IPS-20b (cell line): Measurements from ENCODE around the gene TTC16.
A peak's percentile ranks its signal among the peaks of the same experiment; 100 is the strongest.
"Not testable (repeated sequence)": the region's sequence is repeated elsewhere in the genome, so short reads cannot be mapped to it uniquely, and the experiment has no call there.

Experiments used
- H3K27ac ChIP-seq: one replicate; pipeline ENCODE4 v1.5.1; 2013; ENCODE audit warnings: low read length
- H3K27me3 ChIP-seq: 2 replicates; pipeline ENCODE4 v1.6.1; 2013; ENCODE audit warnings: mild to moderate bottlenecking, low read length, inconsistent platforms; ENCODE audit not compliant: insufficient read depth
- H3K36me3 ChIP-seq: 2 replicates; pipeline ENCODE4 v1.6.1; 2013; ENCODE audit warnings: low read depth, mild to moderate bottlenecking, inconsistent platforms, low read length, moderate library complexity; ENCODE audit not compliant: insufficient read depth
- H3K4me1 ChIP-seq: 2 replicates; pipeline ENCODE4 v1.6.1; 2013; ENCODE audit warnings: mild to moderate bottlenecking, control low read depth, inconsistent platforms, low read length, moderate library complexity; ENCODE audit not compliant: insufficient read depth
- H3K4me3 ChIP-seq: 2 replicates; pipeline ENCODE4 v1.5.1; 2013; ENCODE audit warnings: mild to moderate bottlenecking, low read length, inconsistent platforms
- H3K9ac ChIP-seq: 2 replicates; pipeline ENCODE4 v1.6.1; 2013; ENCODE audit warnings: low read depth, mild to moderate bottlenecking, inconsistent platforms, low read length, moderate library complexity
- H3K9me3 ChIP-seq: 2 replicates; pipeline ENCODE4 v1.6.1; 2013; ENCODE audit warnings: mild to moderate bottlenecking, low read depth, low read length, inconsistent platforms; ENCODE audit not compliant: insufficient read depth

The TTC16 gene

DNA sequence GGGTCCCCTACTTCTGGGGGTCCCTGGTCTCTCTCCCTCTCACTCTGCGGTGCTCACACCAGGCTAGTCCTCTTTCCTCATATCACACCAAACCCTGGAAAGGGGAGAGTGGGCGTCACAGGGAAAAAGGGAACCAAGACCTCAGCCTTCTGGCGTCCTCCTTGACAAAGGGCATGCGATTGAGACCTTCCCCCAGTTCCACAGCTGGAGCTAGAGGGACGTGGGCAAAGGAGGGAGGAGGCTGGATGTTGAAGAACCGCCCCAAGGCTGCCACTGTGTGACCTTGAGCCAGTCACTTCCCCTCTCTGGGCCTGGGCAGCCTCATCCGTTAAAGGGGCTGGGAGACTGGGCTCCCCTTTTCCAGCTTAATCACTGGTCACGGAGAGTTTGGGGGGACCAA is 37.7 kb downstream of the TTC16 start:
- H3K27ac ChIP-seq = no peak overlapping the region

DNA sequence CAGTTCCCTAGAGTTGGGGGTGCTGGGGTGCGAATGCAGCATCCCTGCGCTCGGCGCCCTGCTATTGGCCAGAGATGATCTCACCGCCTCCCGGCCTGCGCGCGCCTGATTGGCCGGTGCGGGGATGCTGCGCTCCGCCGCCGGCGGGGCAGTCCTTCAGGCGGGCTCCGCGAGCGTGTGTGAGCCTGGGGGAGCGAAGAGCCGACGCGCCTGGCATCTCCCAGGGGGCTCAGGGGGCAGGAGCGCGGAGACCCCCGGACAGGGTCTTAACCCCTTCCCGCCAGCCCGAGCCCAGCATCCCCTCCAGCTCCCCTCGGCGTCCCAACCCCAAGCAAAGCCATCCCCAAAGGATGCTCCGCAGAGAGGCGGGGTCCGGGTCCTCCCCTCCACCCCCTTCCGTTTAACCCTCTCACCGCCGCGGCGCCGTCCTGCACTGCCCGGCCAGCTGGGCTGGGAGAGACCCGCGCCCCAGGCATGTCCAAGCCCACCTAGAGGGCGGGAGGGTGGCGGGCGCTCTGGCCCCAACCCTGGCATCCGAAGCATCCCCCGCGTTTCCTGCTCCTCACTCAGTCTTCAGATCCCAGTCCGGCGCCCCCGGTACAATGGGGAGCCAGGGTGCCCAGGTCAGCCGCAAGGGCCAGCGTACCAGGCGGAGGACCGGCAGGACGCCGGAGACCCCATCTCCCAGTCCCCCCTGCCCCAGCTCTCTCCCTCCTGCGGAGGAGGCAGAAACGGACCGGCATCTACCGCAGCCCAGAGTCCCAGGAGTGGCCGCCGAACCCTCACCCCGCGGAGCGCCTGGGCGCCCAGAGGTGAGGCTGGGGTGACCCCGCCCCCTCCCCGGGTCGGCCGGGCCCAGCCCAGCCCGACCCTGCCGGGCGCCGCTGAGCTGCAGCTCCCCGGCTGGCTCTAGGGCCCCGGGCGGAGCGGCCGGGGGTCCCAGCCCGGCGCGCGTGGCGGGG is 38.5 kb downstream of the TTC16 start:
- H3K36me3 ChIP-seq = peaks cover 10% of the 10 kb centered on the region

More for the DNA sequence above, 37.7 kb downstream of the TTC16 start:
- H3K9me3 ChIP-seq = no peaks in the 10 kb centered on the region
- H3K9ac ChIP-seq = no peak overlapping the region
- peaks cover 4% of the 10 kb centered on the region for H3K4me1 ChIP-seq
- H3K36me3 ChIP-seq = peaks cover 17% of the 10 kb centered on the region
- H3K4me3 ChIP-seq = peak overlapping the region; percentile 71; the same call in 1 of the 2 replicates
- H3K27me3 ChIP-seq = peaks cover 48% of the 10 kb centered on the region

DNA sequence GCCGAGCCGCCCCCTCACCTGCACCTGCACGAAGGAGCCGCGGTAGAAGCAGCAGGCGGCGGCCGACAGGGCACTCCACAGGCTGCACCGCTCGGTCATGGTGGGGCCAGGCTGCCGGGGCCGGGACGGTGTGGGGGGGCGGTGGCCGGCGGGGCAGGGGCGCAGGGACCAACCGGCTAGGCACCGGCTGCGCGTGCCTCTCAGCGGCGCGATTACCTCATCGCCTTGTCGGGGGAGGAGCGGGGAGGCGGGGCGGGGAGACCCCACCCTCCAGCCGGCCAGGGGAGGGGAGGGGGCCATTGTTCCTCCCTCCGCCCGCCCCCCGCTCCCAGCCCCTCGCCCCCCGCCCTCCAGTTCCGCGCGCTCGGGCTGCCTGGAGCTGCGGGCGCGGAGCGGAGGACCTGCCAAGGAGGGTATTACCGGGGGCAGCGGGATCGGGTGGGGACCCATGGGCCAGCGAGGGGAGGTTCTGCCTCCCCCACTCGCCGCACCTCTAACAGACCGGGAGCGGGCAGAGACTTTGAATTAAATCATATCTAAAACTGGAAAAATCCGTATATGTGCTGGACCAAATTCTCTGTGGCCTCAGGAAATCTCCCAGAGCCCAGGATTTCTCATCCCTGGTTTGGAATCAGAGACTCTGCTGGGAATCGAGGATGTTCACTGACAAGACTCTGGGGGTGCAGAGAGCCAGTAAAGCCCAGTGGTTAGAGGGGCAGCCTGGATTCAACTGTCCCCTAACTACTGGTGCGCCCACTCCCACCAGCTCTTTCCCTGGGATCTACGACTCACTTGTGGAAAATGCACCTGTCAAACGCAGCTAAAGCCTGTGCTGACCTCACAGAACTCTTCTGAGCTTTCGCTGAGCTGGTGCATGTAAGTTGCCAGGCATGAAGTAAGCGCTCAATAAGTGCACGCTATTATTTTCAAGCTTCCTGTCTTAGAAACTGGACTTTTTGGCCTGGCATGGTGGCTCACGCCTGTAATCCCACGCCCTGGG is 39.5 kb downstream of the TTC16 start:
- peak overlapping the region; percentile 79 for H3K4me3 ChIP-seq
- H3K9ac ChIP-seq = peak overlapping the region; percentile 66; the same call in 1 of the 2 replicates
- H3K27me3 ChIP-seq = peaks cover 48% of the 10 kb centered on the region
- peaks cover 5% of the 10 kb centered on the region; the same call in 1 of the 2 replicates for H3K36me3 ChIP-seq
- H3K4me1 ChIP-seq = peaks cover 4% of the 10 kb centered on the region
- no peaks in the 10 kb centered on the region for H3K9me3 ChIP-seq
- no peak overlapping the region for H3K27ac ChIP-seq

More for the DNA sequence above, 38.5 kb downstream of the TTC16 start:
- peak overlapping the region; percentile 71 for H3K4me3 ChIP-seq
- peaks cover 4% of the 10 kb centered on the region for H3K4me1 ChIP-seq
- peak overlapping the region; percentile 63; the same call in 1 of the 2 replicates for H3K9ac ChIP-seq
- H3K27me3 ChIP-seq = peaks cover 48% of the 10 kb centered on the region
- H3K9me3 ChIP-seq = no peaks in the 10 kb centered on the region
- H3K27ac ChIP-seq = no peak overlapping the region

DNA sequence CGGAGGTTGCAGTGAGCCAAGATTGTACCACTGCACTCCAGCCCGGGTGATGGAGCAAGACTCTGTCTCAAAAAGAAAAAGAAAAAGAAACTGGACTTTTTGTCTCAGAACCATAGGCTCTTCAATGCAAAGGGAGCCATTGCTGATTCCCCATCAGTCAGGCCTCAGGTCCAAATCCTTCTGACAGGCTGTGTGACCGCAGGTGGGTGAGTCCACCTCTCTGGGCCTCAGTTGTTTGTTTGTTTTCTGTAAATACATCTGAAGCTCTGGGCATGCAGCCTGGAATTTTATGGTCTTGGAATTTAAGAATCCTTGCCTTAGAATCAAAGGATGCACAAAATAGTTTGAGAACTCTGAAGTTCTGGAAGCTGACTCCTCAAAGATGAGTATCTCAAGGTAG is 40.4 kb downstream of the TTC16 start:
- H3K27ac ChIP-seq = no peak overlapping the region
- H3K9me3 ChIP-seq = no peaks in the 10 kb centered on the region
- no peak overlapping the region for H3K4me3 ChIP-seq
- no peak overlapping the region for H3K9ac ChIP-seq
- no peaks in the 10 kb centered on the region for H3K36me3 ChIP-seq
- peaks cover 4% of the 10 kb centered on the region for H3K4me1 ChIP-seq
- H3K27me3 ChIP-seq = peaks cover 48% of the 10 kb centered on the region

DNA sequence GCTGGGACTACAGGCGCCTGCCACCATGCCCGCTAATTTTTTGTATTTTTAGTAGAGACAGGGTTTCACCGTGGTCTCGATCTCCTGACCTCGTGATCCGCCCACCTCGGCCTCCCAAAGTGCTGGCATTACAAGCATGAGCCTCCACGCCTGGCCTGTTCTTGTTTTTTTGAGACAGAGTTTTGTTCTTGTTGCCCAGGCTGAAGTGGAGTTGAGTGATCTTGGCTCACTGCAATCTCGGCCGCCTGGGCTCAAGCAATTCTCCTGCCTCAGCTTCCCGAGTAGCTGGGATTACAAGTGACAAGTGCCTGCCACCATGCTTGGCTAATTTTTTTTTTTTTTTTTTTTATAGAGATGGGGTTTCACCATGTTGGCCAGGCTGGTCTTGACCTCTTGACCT is 40.9 kb downstream of the TTC16 start:
- not testable (repeated sequence) for H3K4me3 ChIP-seq, H3K9ac ChIP-seq, H3K4me1 ChIP-seq, H3K36me3 ChIP-seq, H3K9me3 ChIP-seq, H3K27ac ChIP-seq
- peaks cover 44% of the 10 kb centered on the region for H3K27me3 ChIP-seq

DNA sequence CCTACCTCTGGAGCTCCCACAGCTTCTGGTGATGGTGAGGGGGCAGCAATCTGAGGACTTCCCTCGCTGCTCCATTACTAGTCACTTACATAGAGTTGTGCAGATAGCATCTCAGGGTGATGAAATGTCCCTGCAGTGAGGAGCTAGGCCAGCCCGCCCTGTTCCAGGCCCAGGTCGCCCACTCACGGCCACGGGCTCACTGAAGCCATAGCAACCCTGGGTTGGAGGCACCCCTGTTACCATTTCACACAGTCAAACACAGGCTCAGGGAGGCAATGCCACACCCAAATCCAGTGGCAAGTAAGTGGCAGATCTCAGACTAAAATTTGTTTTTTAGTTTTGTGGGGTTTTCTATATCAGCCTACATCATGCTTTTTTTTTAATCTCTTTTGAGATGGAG is 43.0 kb downstream of the TTC16 start:
- peaks cover 13% of the 10 kb centered on the region for H3K4me1 ChIP-seq
- no peak overlapping the region for H3K9ac ChIP-seq
- no peak overlapping the region for H3K4me3 ChIP-seq
- H3K27ac ChIP-seq = no peak overlapping the region
- H3K9me3 ChIP-seq = no peaks in the 10 kb centered on the region
- H3K27me3 ChIP-seq = peaks cover 24% of the 10 kb centered on the region
- no peaks in the 10 kb centered on the region for H3K36me3 ChIP-seq

DNA sequence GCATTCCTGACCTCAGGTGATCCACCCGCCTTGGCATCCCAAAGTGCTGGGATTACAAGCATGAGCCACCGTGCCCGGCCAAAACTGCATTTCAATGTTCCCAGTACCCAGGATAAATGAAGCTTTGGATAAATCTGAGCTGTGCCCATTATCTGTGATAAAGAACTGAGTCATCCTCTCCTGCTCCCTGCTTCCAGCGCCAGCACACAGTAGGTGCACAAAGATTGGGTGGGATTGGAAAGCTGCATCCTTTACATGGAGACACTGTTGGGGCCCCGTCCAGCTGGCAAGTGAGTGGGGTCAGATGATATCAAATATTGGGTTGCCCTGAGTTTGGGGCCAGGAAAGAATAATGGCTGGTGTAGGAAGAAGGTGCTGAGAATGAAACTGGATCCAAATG is 45.2 kb downstream of the TTC16 start:
- Histone ChIP-seq H3K27ac (no peak overlapping the region), H3K4me3 (no peak overlapping the region), H3K4me1 (peaks cover 9% of the 10 kb centered on the region; the same call in 1 of the 2 replicates), H3K9me3 (no peaks in the 10 kb centered on the region), H3K36me3 (no peaks in the 10 kb centered on the region), H3K27me3 (peaks cover 7% of the 10 kb centered on the region), H3K9ac (no peak overlapping the region)

DNA sequence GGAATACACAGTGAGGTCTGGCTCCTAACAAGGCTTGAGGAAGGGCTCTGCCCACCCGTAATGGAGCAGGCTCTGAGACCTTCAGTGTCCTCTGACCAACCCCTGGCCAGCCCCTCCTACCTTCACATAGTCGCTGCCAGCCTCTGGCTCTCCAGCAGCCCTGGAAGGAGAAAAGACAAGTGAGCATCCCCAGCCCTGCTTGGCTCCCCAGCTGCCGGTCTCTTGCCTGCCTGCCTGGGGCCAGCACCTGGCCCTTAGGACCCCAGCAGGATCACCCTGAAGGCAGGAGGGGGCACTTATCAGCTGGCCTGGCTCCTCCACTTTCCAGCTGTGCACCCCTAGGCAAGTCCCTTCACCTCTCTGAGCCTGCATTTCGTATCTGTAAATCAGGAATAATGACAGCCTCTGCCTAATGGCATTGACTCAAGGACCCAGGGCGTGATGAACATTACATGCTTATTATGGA is 45.6 kb downstream of the TTC16 start:
- H3K27me3 ChIP-seq = peaks cover 2% of the 10 kb centered on the region; the same call in 1 of the 2 replicates
- H3K27ac ChIP-seq = no peak overlapping the region
- H3K36me3 ChIP-seq = no peaks in the 10 kb centered on the region
- peaks cover 9% of the 10 kb centered on the region; the same call in 1 of the 2 replicates for H3K4me1 ChIP-seq
- H3K4me3 ChIP-seq = no peak overlapping the region
- no peaks in the 10 kb centered on the region for H3K9me3 ChIP-seq
- no peak overlapping the region for H3K9ac ChIP-seq

DNA sequence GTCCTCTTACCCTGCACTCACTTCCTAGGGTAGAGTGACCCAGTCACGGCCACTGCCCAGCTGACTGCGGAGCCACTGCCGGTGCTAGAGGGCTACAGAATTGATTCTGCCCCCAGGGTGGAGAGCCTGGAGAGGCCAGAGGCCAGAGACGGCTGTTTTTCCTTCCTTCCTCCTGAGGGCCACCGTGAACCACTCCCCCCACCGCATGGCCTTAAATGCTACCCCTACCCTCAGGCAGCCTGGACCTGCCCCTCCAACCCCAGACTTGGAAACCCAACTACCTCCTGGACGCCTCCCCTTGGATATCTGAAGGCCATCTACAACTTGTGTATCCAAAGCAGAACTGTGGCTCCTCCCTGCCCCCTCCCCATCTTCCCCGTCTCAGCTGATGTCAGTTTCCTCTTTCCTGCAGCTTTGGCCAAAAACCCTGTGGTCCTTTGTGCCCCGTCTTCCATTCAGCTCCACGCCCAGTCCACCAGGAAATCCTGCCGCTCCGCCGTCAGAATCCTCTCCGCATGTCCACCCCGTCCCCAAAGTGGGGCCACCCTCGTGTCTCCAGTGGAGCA is 46.3 kb downstream of the TTC16 start:
- Histone ChIP-seq H3K9me3 (no peaks in the 10 kb centered on the region), H3K36me3 (no peaks in the 10 kb centered on the region), H3K9ac (no peak overlapping the region), H3K4me3 (no peak overlapping the region; the same call in 1 of the 2 replicates), H3K4me1 (peaks cover 9% of the 10 kb centered on the region; the same call in 1 of the 2 replicates), H3K27ac (no peak overlapping the region), H3K27me3 (no peaks in the 10 kb centered on the region)

DNA sequence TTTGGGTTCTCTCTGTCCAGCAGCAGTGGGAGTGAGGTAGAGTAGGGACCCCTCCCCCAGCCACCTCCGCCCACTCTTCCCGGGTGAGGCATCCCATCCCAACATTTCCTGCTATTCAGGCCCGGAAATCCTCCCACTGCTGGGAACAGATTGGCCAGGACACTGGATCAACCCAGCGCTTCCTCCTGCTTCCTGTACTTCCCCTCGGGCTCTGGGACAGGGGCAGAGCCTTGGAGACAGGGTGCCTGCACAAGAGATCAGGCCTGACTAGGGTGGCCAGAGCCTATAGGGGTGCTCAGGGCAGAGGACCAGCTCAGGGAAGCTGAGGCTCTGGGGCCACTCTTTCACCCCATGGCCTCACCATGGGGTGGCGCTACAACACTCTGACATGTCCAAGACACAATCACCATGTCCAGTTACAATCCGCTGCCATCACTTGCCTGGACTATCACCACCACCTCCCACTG is 48.1 kb downstream of the TTC16 start:
- no peaks in the 10 kb centered on the region for H3K27me3 ChIP-seq
- H3K36me3 ChIP-seq = no peaks in the 10 kb centered on the region
- no peak overlapping the region for H3K9ac ChIP-seq
- H3K27ac ChIP-seq = no peak overlapping the region
- peaks cover 14% of the 10 kb centered on the region; the same call in 1 of the 2 replicates for H3K4me1 ChIP-seq
- H3K9me3 ChIP-seq = no peaks in the 10 kb centered on the region
- H3K4me3 ChIP-seq = no peak overlapping the region

DNA sequence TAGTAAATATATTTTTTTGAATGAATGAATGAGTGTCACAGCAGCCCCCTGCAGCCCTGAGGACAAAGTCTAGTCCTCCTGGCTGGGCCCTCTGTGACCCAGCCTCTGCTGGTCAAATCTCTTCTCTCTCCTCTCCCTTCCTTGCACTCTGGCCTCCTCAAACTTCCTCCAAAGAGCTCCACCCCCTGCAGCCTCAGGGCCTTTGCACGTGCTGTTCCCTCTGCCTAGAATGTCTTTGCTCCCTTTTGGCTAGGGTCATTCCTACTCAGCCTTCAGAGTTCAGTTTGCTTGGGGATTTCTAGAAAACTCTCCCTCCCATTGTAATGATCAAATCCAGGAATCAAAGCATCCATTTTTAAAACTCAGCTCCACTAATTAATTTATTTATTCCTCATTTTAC is 49.5 kb downstream of the TTC16 start:
- Histone ChIP-seq H3K9ac (no peak overlapping the region), H3K36me3 (no peaks in the 10 kb centered on the region), H3K27me3 (no peaks in the 10 kb centered on the region), H3K4me1 (peaks cover 18% of the 10 kb centered on the region; the same call in 1 of the 2 replicates), H3K9me3 (no peaks in the 10 kb centered on the region), H3K4me3 (no peak overlapping the region), H3K27ac (no peak overlapping the region)
